Loucy (cell line): ENCODE data around the gene GLRX.

Source experiments
- CTCF ChIP-seq: fragments of 200-600 bp; sonication (generic); conservative IDR thresholded peaks from 2 replicates; pipeline ENCODE4 v1.5.1; 2014; ENCODE audit warnings: mild to moderate bottlenecking, antibody characterized with exemption, low read length
- EZH2phosphoT487 ChIP-seq: fragments of 200-600 bp; IDR thresholded peaks from 2 replicates; pipeline ENCODE4 v1.6.1; 2018; ENCODE audit warnings: antibody characterized with exemption, mild to moderate bottlenecking, moderate library complexity, borderline replicate concordance

DNA sequence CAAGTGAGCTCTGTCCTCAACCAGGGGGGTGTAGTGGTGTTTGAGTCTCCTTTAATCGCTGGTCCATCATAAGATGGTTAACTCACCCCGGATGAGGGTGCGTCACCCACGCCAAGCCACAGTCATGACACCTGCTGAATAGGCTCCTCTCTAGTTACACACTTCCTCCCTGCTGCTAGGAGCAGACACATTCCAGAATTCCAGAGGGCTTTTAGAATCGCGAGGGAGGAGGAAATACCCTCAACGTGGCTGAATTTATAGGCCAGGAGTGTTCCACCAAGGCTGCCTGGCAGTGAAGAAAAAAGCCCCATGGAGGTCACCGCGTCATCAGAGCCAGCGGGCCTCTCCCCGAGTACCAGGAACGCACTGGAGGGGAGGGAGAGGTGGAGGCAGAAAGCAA, 5.1 kb downstream of the GLRX start:
- no peak for TF ChIP-seq CTCF
- TF ChIP-seq EZH2phosphoT487, result no peak
